ENCODE data around the gene SLC38A9.

GRCh38 chr5:55591686-55592085 is 120.4 kb downstream of the SLC38A9 start:
- TF ChIP-seq CTCF (IDR thresholded peaks at IDR 0.05) (no peak), ZFX (IDR thresholded peaks at IDR 0.05; ENCODE audit: borderline replicate concordance) (no peak)
